ENCODE measurements around the gene MTCL1.

Gene MTCL1

DNA sequence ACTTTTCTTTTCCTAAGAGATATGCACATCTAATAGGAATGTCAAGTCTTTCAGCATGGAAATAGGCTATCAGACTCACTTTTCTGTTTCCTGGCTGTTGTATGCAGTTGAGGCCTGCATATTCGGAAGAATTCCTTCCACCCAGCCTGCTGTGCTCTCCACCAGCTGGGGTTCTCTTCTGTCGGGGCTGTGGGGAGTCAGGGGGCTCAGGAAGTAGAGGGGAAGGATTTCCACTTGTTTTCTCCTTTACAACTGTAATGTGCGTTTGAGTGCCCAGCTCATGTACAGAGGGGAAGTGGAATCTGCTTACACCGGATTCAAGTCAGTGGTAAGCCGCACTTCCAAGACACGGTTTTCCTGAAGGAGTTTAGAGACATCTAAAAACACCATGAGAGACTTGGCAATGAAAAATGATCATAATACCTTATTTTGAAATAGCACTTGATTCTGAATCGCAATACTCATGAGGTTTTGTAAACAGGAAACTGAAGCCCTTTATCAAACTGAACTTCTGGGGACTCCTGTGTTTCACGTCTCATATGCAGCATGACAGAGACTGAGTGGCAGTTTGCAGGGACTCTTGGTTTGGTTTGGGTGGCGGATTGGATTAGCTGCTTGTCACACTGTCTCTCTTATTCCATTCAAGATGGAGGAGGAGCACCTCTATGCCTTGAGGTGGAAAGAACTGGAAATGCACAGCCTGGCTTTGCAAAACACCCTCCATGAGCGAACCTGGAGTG is 90.4 kb downstream of the MTCL1 start:
- DNase-seq, result no peak

DNA sequence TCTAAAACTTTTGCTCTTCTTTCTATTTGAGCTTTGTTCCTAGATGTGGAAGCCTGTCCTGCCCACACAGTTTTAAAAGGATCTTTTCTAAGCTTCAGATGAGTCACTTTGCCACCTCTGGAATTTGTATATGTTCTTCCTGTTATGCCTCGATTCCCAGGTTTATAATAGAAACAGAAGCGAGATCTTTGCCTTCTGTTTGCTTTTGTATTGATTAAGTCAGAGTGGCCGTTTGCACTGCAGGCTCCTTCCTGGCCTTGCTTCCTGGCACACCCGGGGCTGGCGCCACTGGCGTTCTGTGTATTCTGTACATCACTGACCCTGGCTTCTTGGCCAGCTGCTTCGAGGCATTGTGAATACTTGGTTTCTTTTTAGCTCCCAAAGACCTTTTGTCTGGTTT is 91.8 kb downstream of the MTCL1 start:
- DNase-seq, result no peak

DNA sequence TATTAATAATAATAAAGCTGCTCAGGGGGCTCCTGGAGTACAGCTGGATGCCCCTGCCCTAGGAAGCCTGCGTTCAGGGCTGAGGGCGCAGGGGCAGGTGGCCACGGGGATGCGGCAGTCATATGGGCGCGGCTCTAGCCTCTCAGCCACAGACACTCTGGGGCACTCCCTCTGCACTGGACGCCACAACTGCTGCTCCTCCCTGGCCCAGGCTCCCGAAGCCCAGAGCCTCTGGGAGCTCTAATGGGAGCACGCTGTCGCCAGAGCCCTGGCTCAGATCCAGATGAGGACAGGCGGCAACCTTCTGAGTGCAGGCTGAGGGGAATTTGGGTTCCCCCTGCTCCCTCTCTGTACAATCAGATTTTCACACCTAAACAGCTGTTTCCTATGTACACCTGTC is 93.6 kb downstream of the MTCL1 start:
- DNase-seq, result no peak

DNA sequence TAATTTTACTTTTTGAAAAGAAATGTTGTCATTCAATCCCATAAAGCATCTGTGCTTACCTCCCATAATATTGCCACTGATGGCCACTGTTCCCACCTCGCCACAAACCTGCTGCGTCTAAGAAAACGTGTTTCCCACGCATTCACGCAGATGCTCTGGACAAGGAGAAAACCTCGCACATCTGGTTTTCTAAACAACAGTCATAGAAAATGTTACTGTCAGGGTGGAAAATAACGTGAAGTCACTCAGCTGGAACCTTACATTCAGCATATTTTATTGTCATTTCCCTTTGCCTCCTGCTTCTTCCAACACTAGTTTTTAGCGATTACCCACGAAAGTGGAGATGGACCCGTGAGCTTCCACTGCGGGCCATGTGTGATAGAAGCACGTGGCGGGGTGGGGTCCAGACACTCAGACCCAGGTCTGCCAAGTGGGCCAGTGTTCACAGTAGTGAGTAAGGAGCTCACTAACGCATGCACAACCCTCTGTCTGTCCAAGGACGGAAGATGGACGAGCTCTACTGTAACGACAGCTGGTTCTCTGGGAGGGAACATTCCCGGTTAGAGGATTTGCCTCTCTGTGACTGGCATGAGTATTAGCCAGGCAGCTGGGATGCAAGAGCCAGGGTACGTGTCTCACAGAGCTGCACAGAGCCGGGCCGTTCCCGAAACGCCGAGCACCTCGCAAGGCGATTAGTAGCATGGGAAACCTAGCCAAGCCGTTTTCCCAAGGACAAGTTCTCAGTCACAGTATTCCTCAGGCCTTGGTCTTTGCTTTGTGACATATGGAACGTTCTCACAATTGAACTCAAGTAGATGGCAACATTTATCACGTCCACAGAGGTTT is 94.5 kb downstream of the MTCL1 start:
- DNase-seq, result no peak

DNA sequence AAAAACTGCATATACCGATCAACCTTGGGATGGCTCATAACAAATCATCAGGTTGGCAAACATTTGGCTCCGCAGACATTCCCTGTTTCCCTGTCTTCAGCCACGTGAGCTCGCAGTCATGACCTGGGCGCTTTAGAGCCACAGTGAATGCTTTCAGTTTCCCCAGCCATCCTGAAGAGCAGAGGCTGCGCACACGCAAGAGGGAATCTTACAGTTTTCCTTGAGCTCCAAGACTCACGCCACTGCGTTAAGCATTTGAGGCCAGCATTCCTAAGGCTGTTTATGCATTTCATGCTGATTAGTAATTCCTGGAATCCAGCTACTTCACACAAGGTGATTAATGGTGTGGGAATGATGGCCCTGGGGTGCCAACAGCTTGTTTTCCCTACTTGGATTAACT is 95.1 kb downstream of the MTCL1 start:
- no peak for DNase-seq

DNA sequence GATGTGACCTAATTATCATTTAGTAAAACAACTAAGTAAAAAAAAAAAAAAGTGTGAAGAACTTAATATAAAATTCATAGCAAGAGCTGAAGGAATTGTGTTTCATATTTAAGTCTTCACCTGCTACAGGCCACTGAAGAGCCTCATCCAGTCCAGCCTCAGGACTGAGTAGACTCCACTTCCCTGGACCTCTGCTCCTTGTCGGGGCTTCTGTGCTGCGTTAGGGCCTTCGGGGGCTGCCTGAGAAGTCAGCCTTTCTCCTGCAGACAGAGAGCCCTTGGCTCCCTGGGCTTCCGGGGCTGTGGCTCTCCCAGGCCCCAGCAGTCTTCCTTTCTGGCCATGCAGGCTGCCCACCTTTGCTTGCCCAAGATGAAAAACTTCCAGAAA is 95.5 kb downstream of the MTCL1 start:
- DNase-seq, result no peak

DNA sequence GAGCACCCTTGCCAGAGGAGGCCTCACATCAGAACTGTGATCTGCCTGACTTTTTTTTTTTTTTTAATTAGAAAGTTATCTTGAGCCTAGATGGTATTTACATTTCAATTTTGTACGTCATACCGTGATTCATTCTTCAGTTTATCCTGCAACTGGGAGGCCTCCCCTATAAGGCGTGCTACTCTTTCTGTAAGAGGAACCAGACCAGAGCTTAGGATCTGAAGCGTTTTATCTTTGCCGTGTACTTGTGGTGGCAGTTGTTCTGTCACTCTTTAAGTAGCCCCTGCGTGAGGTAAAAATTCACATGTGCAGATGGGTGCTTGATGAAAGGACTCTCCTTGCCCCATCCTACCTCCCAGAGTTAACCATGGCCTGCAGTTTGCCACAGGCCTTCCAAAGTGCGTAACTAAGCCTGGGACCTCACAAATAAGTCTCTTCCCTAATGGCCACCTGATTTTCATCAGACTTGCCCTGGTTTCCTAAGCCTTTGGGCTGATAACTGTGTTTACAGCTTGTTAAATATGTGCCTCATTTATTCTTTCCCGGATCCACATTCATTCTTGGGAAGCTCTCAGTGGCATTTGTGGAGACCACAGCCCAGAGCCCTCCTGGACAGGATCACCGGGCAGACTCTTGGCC is 96.0 kb downstream of the MTCL1 start:
- DNase-seq, result no peak

DNA sequence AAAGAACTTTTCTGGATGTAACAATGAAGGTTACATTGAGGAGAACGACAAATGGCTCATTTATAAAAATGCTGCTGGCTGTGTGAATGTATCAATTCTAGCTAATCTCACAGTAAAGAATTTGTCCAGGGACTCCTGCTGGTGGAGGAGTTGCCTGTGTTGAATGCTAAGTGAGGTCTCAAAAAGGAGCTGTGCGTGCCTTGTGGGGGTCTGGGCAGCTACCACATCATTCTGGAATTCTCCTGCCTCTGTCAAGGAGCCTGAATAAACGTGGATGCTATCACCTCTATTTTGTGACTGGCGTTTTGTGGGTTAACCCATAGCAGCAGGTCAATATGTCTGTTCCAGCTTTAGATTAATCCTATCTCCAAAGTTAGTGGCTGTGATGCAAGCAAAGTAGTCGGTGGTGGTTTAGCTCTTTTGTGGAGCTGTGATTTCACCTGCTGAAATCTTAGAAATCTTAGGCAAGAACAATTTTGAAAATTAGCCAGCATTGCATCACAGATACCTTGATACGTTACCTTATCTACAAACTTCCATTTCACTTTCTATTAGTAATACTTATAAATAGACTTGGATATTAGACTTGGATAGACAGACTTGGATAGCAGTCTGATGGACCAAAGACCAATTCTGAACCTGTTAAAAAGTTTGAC is 96.8 kb downstream of the MTCL1 start:
- DNase-seq, result no peak

DNA sequence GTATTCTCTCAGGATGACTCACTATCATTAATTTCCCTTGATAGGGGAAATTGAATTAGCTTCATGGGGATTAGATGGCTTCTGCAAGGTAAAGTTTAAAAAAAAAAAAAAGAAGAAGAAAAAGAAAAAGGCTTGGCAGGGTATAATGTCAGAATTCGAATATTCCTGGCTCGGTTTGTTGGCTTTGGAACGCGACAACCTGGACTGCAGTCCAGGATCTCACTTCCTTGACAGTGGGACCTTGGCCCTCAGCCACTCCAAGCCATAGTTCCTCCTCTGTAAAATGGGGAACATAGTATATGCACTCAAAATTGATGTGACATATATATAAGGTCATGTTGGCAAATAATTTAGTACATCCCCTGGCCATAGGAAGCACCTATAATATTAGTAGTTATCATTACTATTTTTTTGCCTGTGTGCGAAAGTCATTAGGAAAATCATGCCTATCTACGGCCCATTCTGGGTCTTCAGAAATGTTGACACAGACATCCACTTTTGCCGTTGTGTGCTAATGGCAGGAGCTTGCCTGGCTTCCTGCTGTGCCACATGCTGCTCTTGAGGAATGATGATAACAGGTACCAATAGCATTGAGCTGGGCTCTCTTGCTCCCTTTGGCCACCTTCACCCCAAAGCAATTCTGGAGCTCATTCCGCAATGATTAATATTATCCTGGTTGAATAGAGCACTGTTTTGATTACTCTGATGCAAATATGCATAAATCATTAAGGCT is 97.9 kb downstream of the MTCL1 start:
- no peak for DNase-seq

DNA sequence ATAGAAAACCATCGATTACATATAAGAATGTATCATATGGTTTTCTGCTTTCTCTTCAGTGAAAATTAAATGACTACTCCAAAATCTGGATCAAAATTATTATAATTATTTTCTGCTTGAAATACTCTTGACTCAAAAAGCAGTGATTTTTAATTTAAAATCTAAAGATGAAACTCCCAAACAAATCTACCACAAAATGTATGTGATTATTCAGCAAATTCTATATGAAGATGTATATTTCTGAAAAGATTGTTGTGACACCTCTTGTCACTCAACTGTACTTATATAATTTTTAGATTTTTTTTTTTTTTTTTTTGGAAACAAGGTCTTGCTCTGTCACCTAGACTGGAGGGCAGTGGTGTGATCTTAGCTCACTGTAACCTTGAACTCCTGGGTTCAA is 98.6 kb downstream of the MTCL1 start:
- no peak for DNase-seq

DNA sequence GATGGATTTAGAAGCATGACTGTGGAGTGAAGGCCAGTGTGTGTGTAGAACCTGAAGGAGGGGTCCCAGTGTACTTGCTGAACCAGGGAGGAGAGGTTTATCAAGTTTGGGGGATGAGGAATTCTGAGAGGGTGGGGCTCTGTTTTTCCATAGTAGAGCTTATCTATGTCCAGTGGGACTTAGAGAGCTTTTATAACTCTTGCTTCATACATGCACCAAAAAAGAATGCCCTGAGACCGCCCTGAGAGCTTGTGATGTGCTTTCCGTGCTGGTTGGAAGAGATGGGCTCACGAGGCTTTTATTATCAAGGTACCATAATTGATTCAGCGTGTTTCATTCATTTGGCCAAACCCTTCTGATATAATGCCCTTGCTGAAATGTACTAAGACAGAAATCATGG is 100.2 kb downstream of the MTCL1 start:
- no peak for DNase-seq

DNA sequence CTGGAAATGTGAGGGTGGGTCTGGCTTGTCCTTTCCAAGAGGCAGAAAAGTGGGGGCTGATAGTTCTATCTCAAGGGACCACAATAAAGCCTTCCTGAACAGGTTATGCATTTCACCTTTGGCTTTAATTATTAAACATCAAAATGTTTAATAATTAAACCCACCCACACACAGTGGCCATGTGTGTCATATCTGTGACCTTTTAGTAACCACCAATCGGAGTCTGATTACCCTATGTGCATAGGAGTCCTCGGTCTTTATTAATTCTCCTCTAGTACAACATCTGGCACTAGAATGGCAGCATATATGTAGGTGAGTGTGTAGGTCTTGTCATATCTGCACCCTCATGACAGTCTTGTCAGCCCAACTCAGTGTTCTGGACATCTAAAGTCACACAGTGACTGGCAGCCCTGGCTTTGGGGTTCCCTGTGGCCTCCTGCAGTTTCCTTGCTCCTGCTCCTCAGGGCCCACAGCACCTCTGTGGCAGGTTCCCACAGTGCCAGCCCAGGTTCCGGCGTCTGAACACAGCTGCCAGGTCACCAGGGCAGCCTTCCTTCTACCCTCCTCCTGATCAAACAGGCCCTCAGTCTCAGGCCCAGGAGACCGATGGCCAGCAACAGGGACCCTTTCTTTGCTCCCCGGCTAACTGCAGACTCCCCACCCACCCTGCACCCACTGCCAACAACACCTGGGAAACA is 100.9 kb downstream of the MTCL1 start:
- no peak for DNase-seq

DNA sequence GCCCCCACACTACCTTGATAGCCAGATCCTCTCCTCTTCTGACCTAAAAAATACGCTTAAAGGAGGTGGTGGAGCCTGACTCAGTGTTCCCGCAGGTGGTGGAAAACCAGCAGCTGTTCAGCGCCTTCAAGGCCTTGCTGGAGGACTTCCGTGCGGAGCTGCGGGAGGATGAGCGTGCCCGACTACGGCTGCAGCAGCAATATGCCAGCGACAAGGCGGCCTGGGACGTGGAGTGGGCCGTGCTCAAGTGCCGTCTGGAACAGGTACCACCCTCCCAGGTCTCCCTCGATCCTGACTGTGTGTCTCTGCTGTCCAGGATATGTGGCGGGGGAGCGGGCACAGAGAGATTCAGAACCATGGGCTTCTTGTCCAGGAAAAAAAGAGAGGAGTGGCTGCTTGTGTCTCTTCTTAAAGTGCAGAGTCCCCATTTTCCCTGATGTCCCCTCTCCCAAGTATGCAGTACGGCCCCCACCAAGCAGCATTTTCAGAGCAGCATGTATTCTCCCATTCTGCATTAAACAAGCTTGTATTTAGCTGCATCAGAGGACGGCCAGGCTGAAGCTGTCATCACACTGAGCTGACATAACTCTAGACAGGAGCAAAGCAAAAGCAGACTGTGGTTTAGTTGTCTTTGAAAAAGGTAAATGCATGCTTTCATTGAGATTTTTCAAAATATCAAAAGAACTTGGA is 101.6 kb downstream of the MTCL1 start:
- DNase-seq, result no peak

DNA sequence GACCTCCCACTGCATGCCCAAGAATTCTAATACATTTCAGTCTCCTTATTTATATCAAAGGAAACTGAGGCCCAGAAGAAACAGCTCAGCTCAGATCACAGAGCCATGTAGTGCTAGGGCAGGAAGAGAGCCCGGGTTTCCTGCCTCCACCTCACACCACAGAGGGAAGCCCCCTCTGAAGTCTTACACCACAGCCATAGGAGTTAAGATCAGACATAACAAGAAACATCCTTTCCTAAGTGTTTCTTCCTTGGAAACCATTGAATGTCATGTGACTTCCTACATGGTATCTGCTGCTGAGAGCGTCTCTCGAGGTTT is 102.1 kb downstream of the MTCL1 start:
- DNase-seq, result no peak

DNA sequence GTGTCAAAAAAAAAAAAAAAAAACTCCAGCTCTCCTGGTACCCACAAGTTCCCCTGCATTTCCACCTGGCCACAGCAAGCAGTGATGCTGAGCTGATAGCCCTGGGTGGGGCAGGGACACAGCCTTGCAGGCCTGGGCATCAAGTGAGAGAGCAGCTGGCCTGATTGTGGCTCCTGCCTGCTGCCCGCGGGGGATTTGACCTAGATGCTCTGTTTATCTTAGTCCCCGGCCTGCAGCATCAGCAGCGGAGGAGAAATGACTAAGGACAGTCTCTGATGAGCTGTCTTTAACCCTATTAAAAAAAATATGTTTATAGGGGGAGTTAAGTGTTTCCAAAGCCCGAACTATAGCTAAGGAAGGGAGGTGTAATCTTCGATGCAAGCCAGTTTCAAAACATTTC is 102.6 kb downstream of the MTCL1 start:
- no peak for DNase-seq

DNA sequence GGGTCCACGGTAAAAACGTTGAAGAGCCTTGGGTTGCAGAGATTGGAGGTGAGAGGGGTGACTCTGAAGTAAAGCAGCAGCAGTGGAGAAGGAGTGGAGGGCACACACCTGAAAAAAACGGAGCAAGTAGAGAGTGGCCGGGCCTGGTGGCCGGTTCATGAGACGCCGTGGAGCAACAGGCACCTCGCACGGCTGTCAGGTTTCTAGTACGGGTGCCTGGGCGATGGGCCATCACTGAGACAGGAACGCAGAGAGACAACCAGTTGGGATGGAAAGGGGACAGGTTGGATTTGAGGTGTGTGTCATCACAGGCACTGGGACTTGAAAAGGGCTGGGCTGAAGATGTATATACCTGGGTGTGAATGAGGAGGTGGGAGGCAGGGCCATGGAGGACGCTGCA is 104.2 kb downstream of the MTCL1 start:
- no peak for DNase-seq

DNA sequence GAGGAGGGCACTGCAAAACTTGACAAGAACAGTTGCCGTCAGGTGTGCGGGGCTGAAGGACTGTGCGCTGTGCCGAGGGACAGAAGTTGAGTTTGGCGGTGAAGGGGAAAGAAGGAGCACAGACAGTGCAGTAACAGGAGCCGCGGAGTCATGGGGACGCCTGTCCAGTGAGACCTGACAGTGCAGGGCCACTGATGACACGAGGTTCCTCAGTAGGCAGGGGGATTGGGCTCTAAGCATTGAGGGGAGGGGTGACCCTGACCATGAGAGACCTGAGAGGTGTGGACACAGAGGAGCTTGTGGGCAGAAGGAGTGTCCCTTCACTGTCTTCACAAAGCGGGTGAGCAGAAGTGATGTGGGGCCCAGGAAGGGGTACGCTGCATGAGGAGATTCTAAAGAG is 104.8 kb downstream of the MTCL1 start:
- DNase-seq, result no peak

DNA sequence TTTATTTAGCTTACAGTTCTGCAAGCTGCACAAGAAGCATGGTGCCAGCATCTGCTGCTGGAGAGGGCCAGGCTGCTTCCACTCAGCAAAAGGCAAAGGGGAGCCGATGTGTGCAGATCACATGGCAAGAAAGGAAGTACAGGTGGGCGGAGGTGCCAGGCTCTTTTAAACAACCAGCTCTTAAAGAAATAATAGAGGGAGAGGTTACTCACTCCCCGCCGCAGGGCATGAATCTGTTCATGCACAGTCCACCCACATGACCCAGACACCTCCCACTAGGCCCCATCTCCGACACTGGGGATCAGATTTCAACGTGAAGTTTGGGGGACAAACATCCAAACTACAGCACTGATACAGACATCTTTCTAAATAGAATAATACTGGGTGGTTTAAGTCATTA is 105.8 kb downstream of the MTCL1 start:
- no peak for DNase-seq

DNA sequence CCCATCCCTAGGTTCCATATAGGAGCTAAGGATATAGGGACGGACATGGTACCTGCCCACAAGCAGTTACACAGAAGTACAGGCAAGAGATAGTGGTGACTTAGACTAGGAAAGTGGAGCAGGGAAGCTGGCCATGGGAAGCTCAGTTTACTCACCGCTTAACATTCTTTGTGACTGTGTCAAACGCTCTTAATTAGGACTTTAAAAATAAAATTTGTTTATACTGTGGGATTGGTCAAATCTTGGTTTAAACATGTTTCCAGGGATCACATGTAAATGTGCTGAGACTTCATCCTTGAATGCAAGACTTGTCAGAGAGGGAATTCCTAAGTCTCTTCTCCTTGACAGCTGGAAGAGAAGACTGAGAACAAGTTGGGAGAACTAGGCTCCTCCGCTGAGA is 107.3 kb downstream of the MTCL1 start:
- no peak for DNase-seq

DNA sequence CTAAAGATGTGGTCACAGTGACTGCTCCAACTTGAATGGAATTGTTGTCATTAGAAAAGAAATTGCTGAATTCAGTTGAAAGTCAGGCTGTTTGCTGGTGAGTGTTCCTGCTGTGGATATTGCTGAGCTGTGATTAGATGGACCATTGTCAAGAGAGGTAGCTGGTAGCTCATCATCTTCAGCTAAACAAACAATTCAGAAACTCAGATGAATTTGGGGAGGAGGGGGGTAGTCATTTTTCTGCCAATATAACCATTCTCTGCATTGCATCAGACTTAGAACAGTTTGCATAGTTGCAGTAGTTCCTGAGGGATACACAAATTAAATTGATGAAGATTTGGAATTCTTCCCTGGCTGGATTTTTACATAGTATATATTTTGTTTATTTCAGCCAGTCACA is 108.3 kb downstream of the MTCL1 start:
- no peak for DNase-seq

DNA sequence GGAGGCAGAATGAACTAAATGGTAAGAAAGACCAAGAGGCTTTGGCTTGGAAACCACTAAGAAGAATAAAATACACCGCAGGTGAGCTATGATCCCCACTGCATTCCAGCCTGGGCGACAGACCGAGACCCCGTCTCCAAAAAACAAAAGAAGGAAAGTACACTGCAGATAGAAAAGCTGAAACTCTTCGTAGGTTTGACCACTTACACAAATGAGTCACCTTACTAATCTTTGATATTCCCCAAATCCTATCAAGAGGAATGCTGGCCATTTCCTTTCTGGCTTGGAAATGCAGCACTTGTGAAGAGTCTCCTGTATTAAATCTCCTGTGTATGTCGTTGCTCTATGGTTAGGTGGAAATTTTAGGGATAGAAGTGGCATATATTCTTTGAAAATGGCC is 108.8 kb downstream of the MTCL1 start:
- no peak for DNase-seq

DNA sequence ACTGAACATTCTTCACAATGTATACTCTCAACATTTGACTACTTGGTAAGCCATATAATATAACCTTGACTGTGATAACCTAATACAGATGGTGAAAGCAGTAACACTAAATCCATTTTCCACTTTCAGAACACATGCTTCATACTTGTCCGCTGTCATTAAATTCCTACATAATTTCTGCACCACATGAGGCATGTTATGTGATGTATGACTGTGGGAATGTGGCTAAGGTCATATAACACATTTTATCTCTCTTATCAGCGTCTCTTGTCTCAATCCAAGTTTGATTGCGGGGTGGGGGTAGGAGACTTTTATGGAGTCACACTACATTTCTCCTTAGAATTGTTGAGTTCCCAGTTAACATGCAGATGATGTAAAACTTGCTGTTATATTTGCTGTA is 110.9 kb downstream of the MTCL1 start:
- DNase-seq, result no peak
